Measurements from ENCODE around the gene TRABD.

The TRABD gene

GRCh38 chr22:50246242-50247175 is 60.8 kb downstream of the TRABD start:
- DNase-seq, result no peak

GRCh38 chr22:50247748-50248147 is 62.0 kb downstream of the TRABD start:
- DNase-seq, result peak; percentile 72

GRCh38 chr22:50248196-50249081 is 62.7 kb downstream of the TRABD start:
- DNase-seq, result no peak

Data from fibroblast of skin of right biceps (primary cell).